HEK293T (cell line): Measurements from ENCODE around the gene EPHA3.
A peak's percentile ranks its signal among the peaks of the same experiment; 100 is the strongest.

Experiments
- CTCF ChIA-PET: fragments of 350-600 bp; formaldehyde crosslinking; extraction: SDS; loops from one replicate; lab custom pipeline; 2021; ENCODE audit warnings: antibody characterized with exemption, inconsistent platforms; lab: Yijun Ruan, JAX
- POLR2A ChIA-PET: fragments of 350-600 bp; formaldehyde crosslinking; extraction: SDS; loops from one replicate; lab custom pipeline; 2020; ENCODE audit warnings: antibody characterized with exemption, inconsistent platforms; lab: Yijun Ruan, JAX
- DNase-seq: peaks from one replicate; pipeline ENCODE4 v3.0.0; 2012; ENCODE audit warnings: mixed read lengths; ENCODE audit errors: extremely low spot score
- ARNT ChIP-seq: fragments of 450-650 bp; IDR thresholded peaks from 2 replicates; pipeline ENCODE4 v1.6.1; 2017; ENCODE audit warnings: mild to moderate bottlenecking
- BHLHE40 ChIP-seq: fragments of 450-650 bp; IDR thresholded peaks from 2 replicates; pipeline ENCODE4 v1.6.1; 2016; ENCODE audit warnings: mild to moderate bottlenecking, moderate library complexity, borderline replicate concordance
- CTBP1 ChIP-seq: fragments of 450-650 bp; IDR thresholded peaks from 2 replicates; pipeline ENCODE4 v1.6.1; 2016; ENCODE audit warnings: borderline replicate concordance
- ELF4 ChIP-seq: fragments of 450-650 bp; IDR thresholded peaks from 2 replicates; pipeline ENCODE4 v1.6.1; 2017; ENCODE audit warnings: antibody characterized with exemption
- FOXA1 ChIP-seq: fragments of 450-650 bp; IDR thresholded peaks from 2 replicates; pipeline ENCODE4 v1.6.1; 2016; ENCODE audit warnings: mild to moderate bottlenecking
- FOXK2 ChIP-seq: fragments of 450-650 bp; IDR thresholded peaks from 2 replicates; pipeline ENCODE4 v1.6.1; 2016; ENCODE audit warnings: mild to moderate bottlenecking
- FOXM1 ChIP-seq: fragments of 450-650 bp; IDR thresholded peaks from 2 replicates; pipeline ENCODE4 v1.6.1; 2017; ENCODE audit warnings: mild to moderate bottlenecking, borderline replicate concordance
- HDGF ChIP-seq: fragments of 450-650 bp; IDR thresholded peaks from 2 replicates; pipeline ENCODE4 v1.6.1; 2017; ENCODE audit warnings: antibody characterized with exemption, borderline replicate concordance
- L3MBTL2 ChIP-seq: fragments of 450-650 bp; conservative IDR thresholded peaks from 2 replicates; pipeline ENCODE4 v1.6.1; 2016; ENCODE audit warnings: mild to moderate bottlenecking
- LEF1 ChIP-seq: fragments of 450-650 bp; IDR thresholded peaks from 2 replicates; pipeline ENCODE4 v1.6.1; 2017; ENCODE audit warnings: mild to moderate bottlenecking, borderline replicate concordance
- NFRKB ChIP-seq: fragments of 450-650 bp; IDR thresholded peaks from 2 replicates; pipeline ENCODE4 v1.6.1; 2016; ENCODE audit warnings: mild to moderate bottlenecking, moderate library complexity
- PKNOX1 ChIP-seq: fragments of 450-650 bp; IDR thresholded peaks from 2 replicates; pipeline ENCODE4 v1.6.1; 2016
- SP1 ChIP-seq: fragments of 450-650 bp; IDR thresholded peaks from 2 replicates; pipeline ENCODE4 v1.6.1; 2017
- SUZ12 ChIP-seq: fragments of 450-650 bp; IDR thresholded peaks from 2 replicates; pipeline ENCODE4 v1.6.1; 2016; ENCODE audit warnings: mild to moderate bottlenecking
- TARDBP ChIP-seq: fragments of 450-650 bp; IDR thresholded peaks from 2 replicates; pipeline ENCODE4 v1.6.1; 2016
- ZNF384 ChIP-seq: fragments of 450-650 bp; IDR thresholded peaks from 2 replicates; pipeline ENCODE4 v1.6.1; 2016

Gene EPHA3

GRCh38 chr3:89212619-89213018, 105.2 kb downstream of the EPHA3 start:
- TF ChIP-seq ZNF384 (no peak), ARNT (peak; percentile 73; the same call in 1 of the 2 replicates)
- no peak for DNase-seq
- ChIA-PET POLR2A (no interaction called here), CTCF (no interaction called here)

GRCh38 chr3:89216016-89216739, 108.8 kb downstream of the EPHA3 start:
- DNase-seq = no peak
- CTCF ChIA-PET = no interaction called here
- peak; percentile 83 for TF ChIP-seq PKNOX1
- no peak for TF ChIP-seq ARNT
- TF ChIP-seq SP1 = no peak
- POLR2A ChIA-PET = no interaction called here

GRCh38 chr3:89217148-89217685, 109.8 kb downstream of the EPHA3 start:
- ChIA-PET CTCF (interaction anchor here (0.6 kb wide), 1 partner anchor 38 kb away, joined by 3 read pairs; no protein-coding TSS in a partner anchor), POLR2A (no interaction called here)
- DNase-seq = no peak
- TF ChIP-seq PKNOX1 (no peak), SP1 (no peak), TARDBP (no peak), L3MBTL2 (no peak), ARNT (no peak), LEF1 (no peak), ELF4 (no peak), CTBP1 (no peak), BHLHE40 (no peak), ZNF384 (no peak), FOXA1 (no peak), FOXM1 (no peak), SUZ12 (no peak), HDGF (no peak), NFRKB (no peak), FOXK2 (no peak)

- CTCF ChIA-PET = no interaction called here
- POLR2A ChIA-PET = no interaction called here
- no peak for TF ChIP-seq HDGF
- TF ChIP-seq FOXA1 = no peak
- TF ChIP-seq ELF4 = no peak
- TF ChIP-seq PKNOX1 = peak; percentile 64
- TF ChIP-seq L3MBTL2 = no peak
- TF ChIP-seq SUZ12 = no peak
- TF ChIP-seq SP1 = no peak
- no peak for TF ChIP-seq CTBP1
- DNase-seq = no peak
These were observed 114.5 kb downstream of the EPHA3 start for GRCh38 chr3:89221924-89222323.

- DNase-seq = peak; percentile 35
- ChIA-PET CTCF (interaction anchor here (0.6 kb wide), 1 partner anchor 30 kb away, joined by 3 read pairs; no protein-coding TSS in a partner anchor), POLR2A (no interaction called here)
- peak; percentile 57; the same call in 1 of the 2 replicates for TF ChIP-seq CTBP1
- TF ChIP-seq SP1 = no peak
These were observed 115.8 kb downstream of the EPHA3 start for GRCh38 chr3:89223188-89223587.

GRCh38 chr3:89227218-89227617, 119.8 kb downstream of the EPHA3 start:
- DNase-seq = no peak
- TF ChIP-seq L3MBTL2 (no peak), TARDBP (no peak), PKNOX1 (no peak)
- ChIA-PET CTCF (no interaction called here), POLR2A (no interaction called here)

GRCh38 chr3:89227634-89228033, 120.2 kb downstream of the EPHA3 start:
- no peak for DNase-seq
- ChIA-PET CTCF (no interaction called here), POLR2A (no interaction called here)
- TF ChIP-seq FOXK2 (no peak), ZNF384 (no peak), FOXM1 (no peak)
